ENCODE measurements around the gene RIPK4.

RIPK4 gene

GRCh38 chr21:41752231-41752681 is 14.6 kb downstream of the RIPK4 start:
- no peak for DNase-seq

- no peak for DNase-seq
Observed at GRCh38 chr21:41751611-41752011, 15.2 kb downstream of the RIPK4 start.

- DNase-seq, result no peak
Observed at GRCh38 chr21:41750532-41751151, 16.2 kb downstream of the RIPK4 start.

GRCh38 chr21:41750051-41750450 is 16.8 kb downstream of the RIPK4 start:
- no peak for DNase-seq

GRCh38 chr21:41749286-41749685 is 17.6 kb downstream of the RIPK4 start:
- no peak for DNase-seq

- no peak for DNase-seq
Observed at GRCh38 chr21:41747943-41748738, 18.7 kb downstream of the RIPK4 start.

GRCh38 chr21:41746744-41747006 is 20.2 kb downstream of the RIPK4 start:
- no peak for DNase-seq

GRCh38 chr21:41745971-41746743 is 20.7 kb downstream of the RIPK4 start:
- DNase-seq, result no peak

GRCh38 chr21:41745026-41745820 is 21.6 kb downstream of the RIPK4 start:
- no peak for DNase-seq

GRCh38 chr21:41744028-41744930 is 22.6 kb downstream of the RIPK4 start:
- no peak for DNase-seq

GRCh38 chr21:41743321-41744027 is 23.4 kb downstream of the RIPK4 start:
- DNase-seq, result no peak

GRCh38 chr21:41742073-41742875 is 24.6 kb downstream of the RIPK4 start:
- no peak for DNase-seq

- no peak for DNase-seq
Observed at GRCh38 chr21:41741253-41742072, 25.4 kb downstream of the RIPK4 start.

- DNase-seq, result no peak
Observed at GRCh38 chr21:41740604-41741252, 26.1 kb downstream of the RIPK4 start.

GRCh38 chr21:41739936-41740335 is 26.9 kb downstream of the RIPK4 start:
- no peak for DNase-seq

- DNase-seq, result no peak
Observed at GRCh38 chr21:41739011-41739410, 27.8 kb downstream of the RIPK4 start.

- no peak for DNase-seq
Observed at GRCh38 chr21:41737651-41738324, 29.1 kb downstream of the RIPK4 start.

GRCh38 chr21:41736423-41736822 is 30.4 kb downstream of the RIPK4 start:
- no peak for DNase-seq

All from OCI-M1 (cell line).